Heart left ventricle (tissue), 13 donors: Measurements from ENCODE around the gene NISCH.

ENCODE experiments used
- POLR2A ChIP-seq, 2 donors: fragments of 450-650 bp; IDR thresholded peaks; one replicate each; pipeline ENCODE4 v1.6.1; 2017; ENCODE audit warnings: antibody characterized with exemption in 2 of 2, mild to moderate bottlenecking in 2 of 2, moderate library complexity in 2 of 2
- TF ChIP-seq, protein P1 (sequence below), 12 donors: fragments of 200-600 bp; sonication (generic) in 4 of 12; IDR thresholded peaks; one replicate each; pipeline versions ENCODE4 v1.5.0 to v1.8.0; 2018 to 2022; ENCODE audit warnings: antibody characterized with exemption in 12 of 12, mild to moderate bottlenecking in 5 of 12
- donor health status: ischemic (EF 13 %, LVEDD 7.1; RV severe dilation, severe dysfunction).
- donor health status: DM: no; HTN: yes; CAD: no.
- donor health status: DM: no; HTN: no; CAD: no.
- donor health status: ischemic (EF 25% LVEDD 6.9; RV normal size, moderate dysfunction).
- donor health status: ischemic (EF 25% LVEDD 5.7; RV mildly dilated, moderate dysfunction).
- donor health status: ischemic (EF 35%, LVEDD 5.7; RV mildly dilated, moderate dysfunction).
- donor health status: nonischemic (EF 11% LVEDD 7.7; RV severe dilation, severe dysfunction).
- donor health status: DM: yes; HTN: yes; CAD: no.
- donor health status: PGD.
- donor health status: ischemic (EF 29% LVEDD 5.4; RV normal size, mild dysfunction).
- donor health status: nonischemic (EF 23%, LVEDD 6.1; RV moderate dilation, normal function).

- no peak for TF ChIP-seq POLR2A (IDR thresholded peaks at IDR 0.05)
- TF ChIP-seq, protein P1, sequence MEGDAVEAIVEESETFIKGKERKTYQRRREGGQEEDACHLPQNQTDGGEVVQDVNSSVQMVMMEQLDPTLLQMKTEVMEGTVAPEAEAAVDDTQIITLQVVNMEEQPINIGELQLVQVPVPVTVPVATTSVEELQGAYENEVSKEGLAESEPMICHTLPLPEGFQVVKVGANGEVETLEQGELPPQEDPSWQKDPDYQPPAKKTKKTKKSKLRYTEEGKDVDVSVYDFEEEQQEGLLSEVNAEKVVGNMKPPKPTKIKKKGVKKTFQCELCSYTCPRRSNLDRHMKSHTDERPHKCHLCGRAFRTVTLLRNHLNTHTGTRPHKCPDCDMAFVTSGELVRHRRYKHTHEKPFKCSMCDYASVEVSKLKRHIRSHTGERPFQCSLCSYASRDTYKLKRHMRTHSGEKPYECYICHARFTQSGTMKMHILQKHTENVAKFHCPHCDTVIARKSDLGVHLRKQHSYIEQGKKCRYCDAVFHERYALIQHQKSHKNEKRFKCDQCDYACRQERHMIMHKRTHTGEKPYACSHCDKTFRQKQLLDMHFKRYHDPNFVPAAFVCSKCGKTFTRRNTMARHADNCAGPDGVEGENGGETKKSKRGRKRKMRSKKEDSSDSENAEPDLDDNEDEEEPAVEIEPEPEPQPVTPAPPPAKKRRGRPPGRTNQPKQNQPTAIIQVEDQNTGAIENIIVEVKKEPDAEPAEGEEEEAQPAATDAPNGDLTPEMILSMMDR (IDR thresholded peaks at IDR 0.05): no peak
Measured at GRCh38 chr3:52517796-52518722, 62.7 kb downstream of the NISCH start.
